MCF 10A (cell line): ENCODE data around the gene ZNF75A. TPM values are rescaled to one million over a fixed set of nuclear protein-coding genes. Genes with fewer than 3 reads are reported as not detected.
A peak's percentile ranks its signal among the peaks of the same experiment; 100 is the strongest.

Experiments
- BruUV-seq: library from RNA; stranded (reverse); fragments of 400-500 nt; replicated peaks from 2 replicates; lab custom pipeline; 2021; lab: Mats Ljungman, UMichigan
- CTCF ChIA-PET: fragments of 300-600 bp; sonication (Branson Sonifier 250); formaldehyde crosslinking; extraction: SDS; loops from one replicate; lab custom pipeline; 2021; ENCODE audit warnings: antibody characterized with exemption, inconsistent platforms; lab: Yijun Ruan, JAX
- POLR2A ChIA-PET: fragments of 300-600, 350-650 bp; sonication (Branson Sonifier 250); formaldehyde crosslinking; extraction: SDS; loops from one replicate; lab custom pipeline; 2020; ENCODE audit warnings: antibody characterized with exemption, inconsistent platforms; lab: Yijun Ruan, JAX
- DNase-seq: peaks from one replicate; pipeline ENCODE4 v3.0.0-alpha.2; 2018; ENCODE audit not compliant: unreplicated experiment
- H3K27ac Mint-ChIP-seq: one replicate; pipeline ENCODE4 v1.8.0; 2022; ENCODE audit warnings: mild to moderate bottlenecking, low read depth, mixed read lengths; ENCODE audit not compliant: unreplicated experiment
- H3K27me3 Mint-ChIP-seq: one replicate; pipeline ENCODE4 v1.8.0; 2022; ENCODE audit warnings: mixed read lengths; ENCODE audit not compliant: insufficient read depth, unreplicated experiment
- H3K36me3 Mint-ChIP-seq: one replicate; pipeline ENCODE4 v1.8.0; 2022; ENCODE audit warnings: mild to moderate bottlenecking, moderate library complexity, mixed read lengths; ENCODE audit not compliant: insufficient read depth, unreplicated experiment
- H3K4me1 Mint-ChIP-seq: one replicate; pipeline ENCODE4 v1.8.0; 2022; ENCODE audit warnings: mixed read lengths; ENCODE audit not compliant: insufficient read depth, unreplicated experiment
- H3K4me3 Mint-ChIP-seq: one replicate; pipeline ENCODE4 v1.8.0; 2022; ENCODE audit warnings: mild to moderate bottlenecking, moderate library complexity, mixed read lengths; ENCODE audit not compliant: unreplicated experiment
- H3K9me3 Mint-ChIP-seq: one replicate; pipeline ENCODE4 v1.8.0; 2022; ENCODE audit warnings: mixed read lengths; ENCODE audit not compliant: unreplicated experiment
- intact Hi-C: fragments of 100-400 bp; cut with micrococcal nuclease; formaldehyde crosslinking; loops from 2 replicates; pipeline ENCODE4 v1.14.1; 2022
- total RNA-seq: library from RNA; stranded (reverse); gene quantifications from 2 replicates; pipeline ENCODE4 v1.2.3, GENCODE V29; 2022
- TF ChIP-seq, protein P1 (sequence below): fragments of 200-600 bp; IDR thresholded peaks from one replicate; pipeline ENCODE4 v1.8.0; 2022; ENCODE audit warnings: antibody characterized with exemption, mild to moderate bottlenecking; ENCODE audit not compliant: unreplicated experiment

Gene ZNF75A
- total RNA-seq, 1 experiment from 2014 or later = 28.2 TPM

DNA sequence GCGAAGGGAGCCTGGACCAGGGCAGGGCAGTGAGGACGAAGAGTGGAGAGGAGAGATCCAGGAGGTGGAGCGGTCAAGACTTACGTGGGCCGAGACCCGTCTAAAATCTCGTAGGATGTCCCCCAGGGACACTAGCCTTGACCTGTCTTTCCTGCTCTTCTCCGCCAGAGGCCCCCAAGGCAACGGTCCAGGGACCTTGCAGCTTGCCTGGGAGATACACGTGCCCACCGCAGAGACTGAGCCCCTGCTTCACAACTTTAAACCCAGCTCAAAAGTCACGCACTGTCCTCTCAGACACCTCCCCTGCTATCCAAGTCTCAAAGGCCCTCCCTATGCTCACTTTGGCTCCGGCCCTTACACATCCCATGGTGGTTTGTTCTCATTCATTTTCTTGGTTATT lies 9.5 kb upstream of the ZNF75A start:
- no peaks in the 10 kb centered on the region for H3K4me1 Mint-ChIP-seq
- H3K27ac Mint-ChIP-seq = no peak overlapping the region
- BruUV-seq = no TSS peak
- DNase-seq = no peak
- intact Hi-C loops = no loop called here
- H3K27me3 Mint-ChIP-seq = no peaks in the 10 kb centered on the region
- ChIA-PET POLR2A (interaction anchor here (1.2 to 1.8 kb wide), 2 partner anchors 12 to 148 kb away, joined by 5 read pairs; partner anchors contain the start of genes NAA60 and ZNF597), CTCF (interaction anchor here (0.6 to 0.7 kb wide), 3 partner anchors 107 to 156 kb away, joined by 3 to 4 read pairs (median 3); no protein-coding TSS in a partner anchor)
- no peak overlapping the region for H3K4me3 Mint-ChIP-seq
- H3K9me3 Mint-ChIP-seq = peaks cover 28% of the 10 kb centered on the region
- H3K36me3 Mint-ChIP-seq = peaks cover 57% of the 10 kb centered on the region
- TF ChIP-seq, protein P1, sequence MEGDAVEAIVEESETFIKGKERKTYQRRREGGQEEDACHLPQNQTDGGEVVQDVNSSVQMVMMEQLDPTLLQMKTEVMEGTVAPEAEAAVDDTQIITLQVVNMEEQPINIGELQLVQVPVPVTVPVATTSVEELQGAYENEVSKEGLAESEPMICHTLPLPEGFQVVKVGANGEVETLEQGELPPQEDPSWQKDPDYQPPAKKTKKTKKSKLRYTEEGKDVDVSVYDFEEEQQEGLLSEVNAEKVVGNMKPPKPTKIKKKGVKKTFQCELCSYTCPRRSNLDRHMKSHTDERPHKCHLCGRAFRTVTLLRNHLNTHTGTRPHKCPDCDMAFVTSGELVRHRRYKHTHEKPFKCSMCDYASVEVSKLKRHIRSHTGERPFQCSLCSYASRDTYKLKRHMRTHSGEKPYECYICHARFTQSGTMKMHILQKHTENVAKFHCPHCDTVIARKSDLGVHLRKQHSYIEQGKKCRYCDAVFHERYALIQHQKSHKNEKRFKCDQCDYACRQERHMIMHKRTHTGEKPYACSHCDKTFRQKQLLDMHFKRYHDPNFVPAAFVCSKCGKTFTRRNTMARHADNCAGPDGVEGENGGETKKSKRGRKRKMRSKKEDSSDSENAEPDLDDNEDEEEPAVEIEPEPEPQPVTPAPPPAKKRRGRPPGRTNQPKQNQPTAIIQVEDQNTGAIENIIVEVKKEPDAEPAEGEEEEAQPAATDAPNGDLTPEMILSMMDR = no peak

DNA sequence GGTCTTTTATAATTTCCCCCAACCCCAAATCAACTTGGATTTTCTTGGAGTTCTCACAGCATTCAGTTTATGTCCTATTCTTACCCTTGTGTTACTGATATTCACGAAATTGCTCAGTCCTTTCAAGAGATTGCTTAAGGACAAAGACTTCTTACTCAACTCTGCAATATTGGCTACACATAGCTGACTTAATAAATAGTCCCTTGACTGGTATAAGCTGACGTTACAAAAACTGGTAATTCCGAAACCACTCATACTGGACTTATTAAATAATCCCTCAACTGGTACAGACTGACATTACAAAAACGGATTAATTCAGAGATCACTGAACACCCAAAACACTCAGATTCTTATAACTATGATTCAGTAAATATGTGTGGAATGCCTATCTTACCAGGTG lies 927 bp upstream of the ZNF75A start:
- H3K27ac Mint-ChIP-seq = no peak overlapping the region
- H3K27me3 Mint-ChIP-seq = no peaks in the 10 kb centered on the region
- TF ChIP-seq, protein P1 = no peak
- H3K36me3 Mint-ChIP-seq = peaks cover 38% of the 10 kb centered on the region
- peaks cover 32% of the 10 kb centered on the region for H3K9me3 Mint-ChIP-seq
- H3K4me3 Mint-ChIP-seq = peak overlapping the region; percentile 70
- no TSS peak for BruUV-seq
- intact Hi-C loops = no loop called here
- ChIA-PET CTCF (interaction anchor here (0.7 to 1.8 kb wide), 4 partner anchors 10 to 153 kb away, joined by 3 to 7 read pairs (median 4); no protein-coding TSS in a partner anchor), POLR2A (interaction anchor here (0.6 to 5.3 kb wide), 6 partner anchors 18 to 97 kb away, joined by 3 to 42 read pairs (median 4); partner anchors contain the start of genes ZNF174, ZNF263 and ZSCAN32)
- no peak for DNase-seq
- no peaks in the 10 kb centered on the region for H3K4me1 Mint-ChIP-seq

DNA sequence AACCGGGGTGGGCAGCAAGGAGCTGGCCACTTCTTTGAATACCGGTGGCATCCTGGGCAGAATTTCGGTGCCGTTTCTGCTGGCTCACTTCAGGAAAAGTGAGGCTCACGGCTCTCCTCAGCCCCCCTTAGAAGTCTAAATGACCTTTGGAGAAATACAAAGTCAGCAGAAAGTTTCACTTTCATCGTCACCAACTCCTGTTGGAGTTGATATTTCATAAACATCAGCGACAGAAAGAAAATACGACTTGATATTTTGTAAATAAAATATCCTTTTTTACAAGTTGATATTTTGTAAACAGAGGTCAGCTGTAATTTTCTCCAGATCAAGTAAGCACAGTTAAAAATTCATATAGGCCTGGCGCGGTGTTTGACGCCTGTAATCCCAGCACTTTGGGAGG lies 781 bp downstream of the ZNF75A start:
- CTCF ChIA-PET = interaction anchor here (0.7 kb wide), 1 partner anchor 21 kb away, joined by 5 read pairs; no protein-coding TSS in a partner anchor
- peaks cover 38% of the 10 kb centered on the region for H3K36me3 Mint-ChIP-seq

DNA sequence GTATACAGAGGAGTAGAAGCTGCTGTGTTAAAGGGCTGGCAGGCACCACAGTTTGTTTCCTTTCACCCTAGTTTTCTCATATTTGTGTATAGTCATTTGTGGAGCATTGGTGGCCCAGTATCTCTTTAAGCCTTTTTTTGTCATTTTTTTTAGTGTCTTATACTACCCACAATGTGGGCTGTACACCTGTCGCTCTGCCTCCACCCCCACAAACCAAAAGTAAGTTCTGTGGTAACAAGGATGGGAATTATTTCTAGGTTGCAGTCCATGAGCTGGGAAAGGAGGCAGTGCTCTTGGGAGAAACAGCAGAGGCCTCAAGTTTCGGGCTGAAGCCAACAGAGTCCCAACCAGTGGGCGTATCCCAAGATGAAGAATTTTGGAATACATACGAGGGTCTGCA lies 6.2 kb downstream of the ZNF75A start:
- no TSS peak for BruUV-seq

More for the DNA sequence above, 781 bp downstream of the ZNF75A start:
- Mint-ChIP-seq H3K4me1 (no peaks in the 10 kb centered on the region), H3K9me3 (peaks cover 19% of the 10 kb centered on the region), H3K27me3 (no peaks in the 10 kb centered on the region), H3K27ac (peak overlapping the region; percentile 54), H3K4me3 (peak overlapping the region; percentile 70)
- TSS peak; percentile 53 for BruUV-seq
- POLR2A ChIA-PET = interaction anchor here (0.6 to 5.3 kb wide), 14 partner anchors 9 to 1696 kb away, joined by 3 to 42 read pairs (median 3); partner anchors contain the start of genes ZNF174, ZNF263 and ZSCAN32
- TF ChIP-seq, protein P1 = no peak
- intact Hi-C loops = no loop called here
- DNase-seq = no peak

More for the DNA sequence above, 6.2 kb downstream of the ZNF75A start:
- TF ChIP-seq, protein P1 = no peak
- Mint-ChIP-seq H3K9me3 (peaks cover 53% of the 10 kb centered on the region), H3K36me3 (peaks cover 46% of the 10 kb centered on the region), H3K4me1 (no peaks in the 10 kb centered on the region), H3K4me3 (no peak overlapping the region), H3K27ac (no peak overlapping the region), H3K27me3 (no peaks in the 10 kb centered on the region)
- no peak for DNase-seq
- ChIA-PET POLR2A (interaction anchor here (1.2 to 1.6 kb wide), 2 partner anchors 9 to 27 kb away, joined by 3 to 6 read pairs; no protein-coding TSS in a partner anchor), CTCF (interaction anchor here (0.6 kb wide), 2 partner anchors 89 to 179 kb away, joined by 3 read pairs; partner anchors contain the start of gene ZSCAN32)
- intact Hi-C loops = no loop called here
